Measurements from ENCODE around the gene ZNF324.
A peak's percentile ranks its signal among the peaks of the same experiment; 100 is the strongest.
"Not testable (repeated sequence)": the region's sequence is repeated elsewhere in the genome, so short reads cannot be mapped to it uniquely, and the experiment has no call there.

The ZNF324 gene

DNA sequence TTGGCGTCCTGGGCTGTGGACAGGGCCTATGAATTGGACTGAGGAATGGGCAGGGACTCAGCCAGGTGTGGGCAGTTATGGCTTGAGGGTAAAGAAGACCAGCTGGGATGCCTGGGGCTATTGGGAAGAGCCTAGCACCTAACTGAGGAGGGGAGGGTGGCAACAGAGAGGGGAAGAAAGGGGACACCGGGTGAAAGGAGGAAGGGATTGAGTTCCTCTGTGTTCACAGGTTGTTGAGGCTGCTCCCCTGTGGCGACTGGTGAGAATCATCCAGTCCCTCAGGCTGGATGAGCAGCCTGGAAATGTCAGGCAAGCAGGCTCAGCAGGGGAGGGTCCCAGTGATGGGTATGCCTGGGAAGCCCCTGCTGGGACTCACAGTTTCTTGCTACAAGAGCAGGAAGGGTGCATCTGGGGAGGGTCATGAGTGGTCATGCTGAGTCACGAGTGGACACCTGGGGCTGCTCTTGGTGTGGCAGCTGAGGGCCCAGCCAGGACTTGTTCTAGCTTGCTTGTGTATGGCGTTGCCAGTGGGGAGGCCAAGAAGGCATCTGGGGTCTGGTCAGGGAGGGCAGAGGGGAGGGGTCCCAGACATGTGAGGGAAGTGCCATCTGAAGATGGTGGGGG, 1.4 kb downstream of the ZNF324 start:
- peak overlapping the region in 10 of 11 experiments; percentile 0 to 92 (median 60); a peak in 17 of 22 replicates for H3K9ac ChIP-seq
- peak overlapping the region; percentile 26 to 100 (median 94); a peak in 17 of 20 replicates for H3K4me3 ChIP-seq
- peaks cover 0 to 51% (median 34%) of the 10 kb centered on the region in 11 experiments; a peak in 20 of 22 replicates for H4K20me1 ChIP-seq
- H3K9me3 ChIP-seq (replicated peaks in 1 of 11): peaks cover 0 to 6% (median 0%) of the 10 kb centered on the region in 11 experiments; a peak in 4 of 22 replicates
- H3K36me3 ChIP-seq: peaks cover 31 to 48% (median 37%) of the 10 kb centered on the region in 11 experiments
- no peak for TF ChIP-seq Cebpa-rat (IDR thresholded peaks at IDR 0.05)
- H3K27me3 ChIP-seq: peaks cover 0 to 31% (median 24%) of the 10 kb centered on the region in 11 experiments; a peak in 18 of 22 replicates
- no peak overlapping the region for H3K27ac ChIP-seq
- H3K4me2 ChIP-seq: peak overlapping the region; percentile 85 to 99 (median 93)
- peaks cover 18 to 46% (median 32%) of the 10 kb centered on the region in 10 experiments for H3K4me1 ChIP-seq

GRCh38 chr19:58469241-58470013, 2.5 kb downstream of the ZNF324 start:
- no peak overlapping the region for H3K27ac ChIP-seq
- H3K27me3 ChIP-seq: peaks cover 0 to 23% (median 16%) of the 10 kb centered on the region in 11 experiments; a peak in 18 of 22 replicates
- peaks cover 33 to 57% (median 41%) of the 10 kb centered on the region in 11 experiments for H3K36me3 ChIP-seq
- no peak for TF ChIP-seq Cebpa-rat (IDR thresholded peaks at IDR 0.05)
- 0 out of 22 replicates have a peak overlapping the region, but pooled peaks of 2 of the 11 experiments have one; percentile 85 to 90 for H3K4me2 ChIP-seq
- peaks cover 0 to 6% (median 0%) of the 10 kb centered on the region in 11 experiments; a peak in 4 of 22 replicates for H3K9me3 ChIP-seq (replicated peaks in 1 of 11)
- H3K4me3 ChIP-seq: no peak overlapping the region
- H4K20me1 ChIP-seq: peaks cover 0 to 62% (median 43%) of the 10 kb centered on the region in 11 experiments; a peak in 20 of 22 replicates
- H3K4me1 ChIP-seq: peaks cover 28 to 51% (median 35%) of the 10 kb centered on the region in 10 experiments
- H3K9ac ChIP-seq: peak overlapping the region in 2 of 11 experiments; percentile 0 to 63; a peak in 3 of 22 replicates

DNA sequence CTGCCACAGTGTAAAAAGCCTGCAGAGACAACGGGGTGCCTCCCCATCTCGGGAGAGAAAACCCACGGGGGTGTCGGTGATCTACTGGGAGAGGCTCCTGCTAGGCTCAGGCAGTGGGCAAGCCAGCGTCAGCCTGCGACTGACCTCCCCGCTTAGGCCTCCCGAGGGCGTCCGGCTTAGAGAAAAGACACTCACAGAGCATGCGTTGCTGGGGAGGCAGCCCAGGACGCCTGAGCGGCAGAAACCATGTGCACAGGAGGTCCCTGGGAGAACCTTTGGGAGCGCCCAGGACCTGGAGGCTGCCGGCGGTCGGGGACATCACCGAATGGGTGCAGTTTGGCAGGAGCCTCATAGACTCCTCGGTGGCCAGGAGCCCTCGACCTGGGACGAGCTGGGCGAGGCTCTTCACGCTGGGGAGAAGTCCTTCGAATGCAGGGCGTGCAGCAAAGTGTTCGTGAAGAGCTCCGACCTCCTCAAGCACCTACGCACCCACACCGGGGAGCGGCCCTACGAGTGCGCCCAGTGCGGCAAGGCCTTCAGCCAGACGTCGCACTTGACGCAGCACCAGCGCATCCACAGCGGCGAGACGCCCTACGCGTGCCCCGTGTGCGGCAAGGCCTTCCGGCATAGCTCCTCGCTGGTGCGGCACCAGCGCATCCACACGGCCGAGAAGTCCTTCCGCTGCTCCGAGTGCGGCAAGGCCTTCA, 4.1 kb downstream of the ZNF324 start:
- not testable (repeated sequence) for H3K9ac ChIP-seq; H3K27ac ChIP-seq; H3K9me3 ChIP-seq (replicated peaks in 1 of 11); H3K27me3 ChIP-seq; H3K4me3 ChIP-seq; H3K4me2 ChIP-seq
- peaks cover 33 to 57% (median 41%) of the 10 kb centered on the region in 11 experiments for H3K36me3 ChIP-seq
- H3K4me1 ChIP-seq: peaks cover 35 to 48% (median 40%) of the 10 kb centered on the region in 10 experiments
- peaks cover 0 to 70% (median 44%) of the 10 kb centered on the region in 11 experiments; a peak in 20 of 22 replicates for H4K20me1 ChIP-seq

DNA sequence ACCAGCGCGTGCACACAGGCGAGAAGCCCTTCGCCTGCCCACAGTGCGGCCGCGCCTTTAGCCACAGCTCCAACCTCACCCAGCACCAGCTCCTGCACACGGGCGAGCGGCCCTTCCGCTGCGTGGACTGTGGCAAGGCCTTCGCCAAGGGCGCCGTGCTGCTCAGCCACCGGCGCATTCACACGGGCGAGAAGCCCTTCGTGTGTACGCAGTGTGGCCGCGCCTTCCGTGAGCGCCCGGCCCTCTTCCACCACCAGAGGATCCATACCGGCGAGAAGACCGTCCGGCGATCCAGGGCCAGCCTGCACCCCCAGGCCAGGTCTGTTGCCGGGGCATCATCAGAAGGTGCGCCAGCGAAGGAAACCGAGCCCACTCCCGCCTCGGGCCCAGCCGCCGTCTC, 4.9 kb downstream of the ZNF324 start:
- H3K9ac ChIP-seq: no peak overlapping the region
- H3K4me3 ChIP-seq: no peak overlapping the region
- no peak for TF ChIP-seq Cebpa-rat (IDR thresholded peaks at IDR 0.05)
- peaks cover 33 to 57% (median 41%) of the 10 kb centered on the region in 11 experiments for H3K36me3 ChIP-seq
- H3K27ac ChIP-seq: no peak overlapping the region
- 0 out of 22 replicates have a peak, but pooled peaks cover 0 to under 1% (median 0%) of the 10 kb centered on the region in 11 experiments for H3K27me3 ChIP-seq
- peaks cover 35 to 47% (median 40%) of the 10 kb centered on the region in 10 experiments for H3K4me1 ChIP-seq
- H3K9me3 ChIP-seq (replicated peaks in 1 of 11): no peaks in the 10 kb centered on the region
- H4K20me1 ChIP-seq: peaks cover 0 to 70% (median 44%) of the 10 kb centered on the region in 11 experiments; a peak in 20 of 22 replicates
- no peak overlapping the region for H3K4me2 ChIP-seq

DNA sequence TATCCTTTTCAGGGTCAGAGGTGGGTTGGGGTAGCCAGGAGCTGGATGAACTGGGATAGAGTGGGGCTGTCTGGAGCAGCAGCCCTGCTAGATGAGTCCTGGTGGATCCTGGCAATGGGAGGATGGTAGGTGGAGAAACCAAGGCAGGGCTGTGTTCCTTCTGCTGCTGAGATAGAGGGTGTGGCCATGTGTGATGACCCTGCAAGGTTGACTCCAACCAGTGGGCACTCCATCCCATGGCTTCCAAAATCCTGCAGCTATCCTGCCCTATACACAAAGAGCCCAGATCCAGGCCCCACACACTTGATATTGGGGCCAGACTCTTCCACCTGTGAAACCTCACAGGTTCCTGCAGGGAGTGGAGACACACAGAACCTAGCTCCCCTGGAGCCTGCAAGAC, 6.9 kb downstream of the ZNF324 start:
- Histone ChIP-seq H3K4me2 (peak overlapping the region; percentile 89 to 98 (median 95); a peak in 21 of 22 replicates), H3K9ac (peak overlapping the region in 6 of 11 experiments; percentile 74 to 90 (median 84); a peak in 4 of 22 replicates)

GRCh38 chr19:58474291-58474996, 7.6 kb downstream of the ZNF324 start:
- peaks cover 34 to 47% (median 41%) of the 10 kb centered on the region in 10 experiments for H3K4me1 ChIP-seq
- no peak for TF ChIP-seq Cebpa-rat (IDR thresholded peaks at IDR 0.05)
- H3K27me3 ChIP-seq: no peaks in the 10 kb centered on the region
- H3K9me3 ChIP-seq (replicated peaks in 1 of 11): no peaks in the 10 kb centered on the region
- peak overlapping the region; percentile 56 to 73 (median 67); a peak in 19 of 20 replicates for H3K4me3 ChIP-seq
- peak overlapping the region in 10 of 11 experiments; percentile 75 to 87 (median 83); a peak in 15 of 22 replicates for H3K27ac ChIP-seq
- H3K4me2 ChIP-seq: peak overlapping the region; percentile 89 to 98 (median 95)
- peaks cover 0 to 45% (median 24%) of the 10 kb centered on the region in 11 experiments; a peak in 15 of 22 replicates for H4K20me1 ChIP-seq
- H3K36me3 ChIP-seq: peaks cover 32 to 52% (median 40%) of the 10 kb centered on the region in 11 experiments
- H3K9ac ChIP-seq: peak overlapping the region; percentile 74 to 90 (median 83); a peak in 21 of 22 replicates

More for the DNA sequence above, 6.9 kb downstream of the ZNF324 start:
- peak overlapping the region in 1 of 10 experiments; percentile 16; a peak in 1 of 20 replicates for H3K4me3 ChIP-seq
- peaks cover 0 to 52% (median 30%) of the 10 kb centered on the region in 11 experiments; a peak in 17 of 22 replicates for H4K20me1 ChIP-seq
- peaks cover 37 to 51% (median 43%) of the 10 kb centered on the region in 10 experiments for H3K4me1 ChIP-seq
- no peaks in the 10 kb centered on the region for H3K9me3 ChIP-seq (replicated peaks in 1 of 11)
- H3K36me3 ChIP-seq: peaks cover 36 to 53% (median 42%) of the 10 kb centered on the region in 11 experiments
- H3K27me3 ChIP-seq: no peaks in the 10 kb centered on the region
- H3K27ac ChIP-seq: no peak overlapping the region
- no peak for TF ChIP-seq Cebpa-rat (IDR thresholded peaks at IDR 0.05)

GRCh38 chr19:58474997-58475713, 8.3 kb downstream of the ZNF324 start:
- H3K4me2 ChIP-seq: peak overlapping the region; percentile 89 to 98 (median 95)
- peaks cover 34 to 47% (median 42%) of the 10 kb centered on the region in 10 experiments for H3K4me1 ChIP-seq
- H4K20me1 ChIP-seq: peaks cover 0 to 43% (median 21%) of the 10 kb centered on the region in 11 experiments; a peak in 12 of 22 replicates
- H3K9me3 ChIP-seq (replicated peaks in 1 of 11): no peaks in the 10 kb centered on the region
- H3K36me3 ChIP-seq: peaks cover 30 to 52% (median 43%) of the 10 kb centered on the region in 11 experiments
- no peak for TF ChIP-seq Cebpa-rat (IDR thresholded peaks at IDR 0.05)
- peak overlapping the region; percentile 56 to 73 (median 67) for H3K4me3 ChIP-seq
- H3K27ac ChIP-seq: peak overlapping the region; percentile 39 to 87 (median 82)
- peak overlapping the region; percentile 74 to 90 (median 83) for H3K9ac ChIP-seq
- no peaks in the 10 kb centered on the region for H3K27me3 ChIP-seq
